ENCODE measurements around the gene HPRT1. TPM values are rescaled to one million over a fixed set of nuclear protein-coding genes. Genes with fewer than 3 reads are reported as not detected.

The HPRT1 gene, protein sequence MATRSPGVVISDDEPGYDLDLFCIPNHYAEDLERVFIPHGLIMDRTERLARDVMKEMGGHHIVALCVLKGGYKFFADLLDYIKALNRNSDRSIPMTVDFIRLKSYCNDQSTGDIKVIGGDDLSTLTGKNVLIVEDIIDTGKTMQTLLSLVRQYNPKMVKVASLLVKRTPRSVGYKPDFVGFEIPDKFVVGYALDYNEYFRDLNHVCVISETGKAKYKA
- 18.0 and 20.7 TPM in 2 replicates for total RNA-seq

DNA sequence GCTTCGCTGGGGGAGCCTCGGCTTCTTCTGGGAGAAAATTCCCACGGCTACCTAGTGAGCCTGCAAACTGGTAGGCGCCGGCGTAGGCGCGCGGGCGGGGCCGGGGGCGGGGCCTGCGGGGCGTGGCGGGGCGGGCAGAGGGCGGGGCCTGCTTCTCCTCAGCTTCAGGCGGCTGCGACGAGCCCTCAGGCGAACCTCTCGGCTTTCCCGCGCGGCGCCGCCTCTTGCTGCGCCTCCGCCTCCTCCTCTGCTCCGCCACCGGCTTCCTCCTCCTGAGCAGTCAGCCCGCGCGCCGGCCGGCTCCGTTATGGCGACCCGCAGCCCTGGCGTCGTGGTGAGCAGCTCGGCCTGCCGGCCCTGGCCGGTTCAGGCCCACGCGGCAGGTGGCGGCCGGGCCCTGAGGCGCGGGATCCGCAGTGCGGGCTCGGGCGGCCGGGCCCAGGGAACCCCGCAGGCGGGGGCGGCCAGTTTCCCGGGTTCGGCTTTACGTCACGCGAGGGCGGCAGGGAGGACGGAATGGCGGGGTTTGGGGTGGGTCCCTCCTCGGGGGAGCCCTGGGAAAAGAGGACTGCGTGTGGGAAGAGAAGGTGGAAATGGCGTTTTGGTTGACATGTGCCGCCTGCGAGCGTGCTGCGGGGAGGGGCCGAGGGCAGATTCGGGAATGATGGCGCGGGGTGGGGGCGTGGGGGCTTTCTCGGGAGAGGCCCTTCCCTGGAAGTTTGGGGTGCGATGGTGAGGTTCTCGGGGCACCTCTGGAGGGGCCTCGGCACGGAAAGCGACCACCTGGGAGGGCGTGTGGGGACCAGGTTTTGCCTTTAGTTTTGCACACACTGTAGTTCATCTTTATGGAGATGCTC is at the start of gene HPRT1:
HPRT1 (plus strand) TSS at position 161 of the 857 bp plus-strand sequence; CDS start at position 308, 147 bp downstream.

Other genes with a start within 250 kb of the HPRT1 start
- not detected in 2 replicates for gene CCDC160, start 223.0 kb upstream of the HPRT1 start, total RNA-seq
- gene PHF6, start 86.9 kb upstream of the HPRT1 start, total RNA-seq = 21.3 and 22.0 TPM in 2 replicates
- 0.44 TPM in 1 of 2 replicates, not detected in the other for gene PLAC1, start 198.3 kb downstream of the HPRT1 start, total RNA-seq

Data from mammary microvascular endothelial cell (primary cell).